GM23248 (cell line): ENCODE measurements around the gene AGO3. TPM values are rescaled to one million over a fixed set of nuclear protein-coding genes. Genes with fewer than 3 reads are reported as not detected.

ENCODE experiments used
- DNase-seq: peaks from one replicate; pipeline ENCODE4 v3.0.0-alpha.2; 2015
- H2AFZ ChIP-seq: fragments of 200-600 bp; sonication (generic); 2 replicates; pipeline ENCODE4 v1.6.1; 2016; ENCODE audit warnings: antibody characterized with exemption
- H3F3A ChIP-seq: fragments of 200-600 bp; sonication (generic); 2 replicates; pipeline ENCODE4 v1.6.1; 2016; ENCODE audit warnings: mild to moderate bottlenecking, antibody characterized with exemption, mixed run types; ENCODE audit not compliant: insufficient read depth
- H3K27ac ChIP-seq: fragments of 200-600 bp; sonication (generic); 2 replicates; pipeline ENCODE4 v1.5.1; 2016; ENCODE audit warnings: mild to moderate bottlenecking
- H3K27me3 ChIP-seq: fragments of 200-600 bp; sonication (generic); replicated peaks from 2 replicates; pipeline ENCODE4 v1.6.1; 2016; ENCODE audit warnings: mild to moderate bottlenecking; ENCODE audit not compliant: insufficient read depth
- H3K36me3 ChIP-seq: fragments of 200-600 bp; sonication (generic); 2 replicates; pipeline ENCODE4 v1.6.1; 2016; ENCODE audit warnings: low read depth, mild to moderate bottlenecking
- H3K4me1 ChIP-seq: fragments of 200-600 bp; sonication (generic); 2 replicates; pipeline ENCODE4 v1.6.1; 2016; ENCODE audit warnings: mild to moderate bottlenecking; ENCODE audit not compliant: insufficient read depth
- H3K4me2 ChIP-seq: fragments of 200-600 bp; sonication (generic); one replicate; pipeline ENCODE4 v1.6.1; 2016; ENCODE audit warnings: mild to moderate bottlenecking; ENCODE audit not compliant: unreplicated experiment
- H3K4me3 ChIP-seq: fragments of 200-600 bp; sonication (generic); 2 replicates; pipeline ENCODE4 v1.5.1; 2016; ENCODE audit warnings: mild to moderate bottlenecking
- H3K79me2 ChIP-seq: fragments of 200-600 bp; sonication (generic); 2 replicates; pipeline ENCODE4 v1.6.1; 2016; ENCODE audit warnings: mild to moderate bottlenecking; ENCODE audit not compliant: insufficient read depth
- H3K9ac ChIP-seq: fragments of 200-600 bp; sonication (generic); 2 replicates; pipeline ENCODE4 v1.6.1; 2016; ENCODE audit warnings: mild to moderate bottlenecking
- H3K9me2 ChIP-seq: fragments of 200-600 bp; sonication (generic); 2 replicates; pipeline ENCODE4 v1.6.1; 2016; ENCODE audit warnings: mixed run types, mild to moderate bottlenecking, moderate library complexity; ENCODE audit not compliant: insufficient read depth
- H3K9me3 ChIP-seq: fragments of 200-600 bp; sonication (generic); one replicate; pipeline ENCODE4 v1.6.1; 2017; ENCODE audit warnings: low read depth
- H4K20me1 ChIP-seq: fragments of 200-600 bp; sonication (generic); 2 replicates; pipeline ENCODE4 v1.6.0; 2016; ENCODE audit not compliant: insufficient read depth
- EZH2 ChIP-seq: fragments of 200-600 bp; sonication (generic); IDR thresholded peaks from 2 replicates; pipeline ENCODE4 v1.6.1; 2018; ENCODE audit warnings: antibody characterized with exemption, mild to moderate bottlenecking; ENCODE audit not compliant: insufficient read depth, poor library complexity, severe bottlenecking
- EZH2phosphoT487 ChIP-seq: fragments of 200-600 bp; sonication (generic); IDR thresholded peaks from 2 replicates; pipeline ENCODE4 v1.6.1; 2018; ENCODE audit warnings: antibody characterized with exemption, moderate library complexity, mild to moderate bottlenecking, low read depth; ENCODE audit not compliant: insufficient read depth
- WGBS, 2 experiments: methylation state at CpG; one replicate each; pipeline ENCODE4 v1.1.6; 2015 to 2017; ENCODE audit warnings: low lambda C conversion rate in 2 of 2, low coverage in 1 of 2; ENCODE audit errors: missing lambda C conversion rate in 2 of 2; 5-methylcytosine and 5-hydroxymethylcytosine counted together
- in situ Hi-C: fragments of 300-500 bp; cut with MboI; formaldehyde crosslinking; loops from 2 replicates; pipeline ENCODE4 v1.15.0; 2020
- polyA plus RNA-seq: library from polyadenylated mRNA; unstranded; fragments of >200 nt; fragmentation: Nextera tagmentation; extraction: Ambion mirVana; gene quantifications from 2 replicates; pipeline ENCODE4 v1.2.1, GENCODE V29; 2016
- total RNA-seq: library from RNA; depleted of rRNA; stranded (reverse); fragments of >200 nt; shearing (Covaris generic); gene quantifications from 2 replicates; pipeline ENCODE4 v1.2.3, GENCODE V29; 2014

AGO3 gene
- total and polyA plus RNA-seq, 2 experiments from 2014 or later: 7.9 to 14.2 TPM

DNA sequence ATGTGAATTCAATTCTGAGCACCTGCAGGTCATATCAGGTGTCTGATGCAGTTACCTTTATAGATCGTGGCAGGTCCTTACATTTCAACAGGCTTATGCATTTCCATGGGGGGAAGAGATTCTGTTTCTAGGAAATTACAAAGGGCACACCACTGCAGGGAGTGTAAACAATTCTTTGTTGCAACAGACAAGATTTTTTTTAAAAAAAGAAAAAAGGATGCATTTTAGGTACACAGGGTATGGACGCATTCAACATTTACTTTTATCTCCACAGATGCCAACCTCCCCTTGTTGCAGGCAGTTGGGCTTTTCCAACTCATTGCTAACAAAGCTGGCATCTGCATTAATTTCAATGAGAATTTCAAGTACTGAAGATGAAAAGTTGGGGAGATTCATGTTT, 139.4 kb downstream of the AGO3 start:
- no peaks in the 10 kb centered on the region for H3K27me3 ChIP-seq
- no peaks in the 10 kb centered on the region for H3K9me2 ChIP-seq
- H3K9me3 ChIP-seq: no peaks in the 10 kb centered on the region
- no peak overlapping the region for H3K9ac ChIP-seq
- H3K36me3 ChIP-seq: no peaks in the 10 kb centered on the region
- no peaks in the 10 kb centered on the region for H4K20me1 ChIP-seq
- no peak overlapping the region for H2AFZ ChIP-seq
- no peak for DNase-seq
- no peak overlapping the region for H3K4me2 ChIP-seq
- TF ChIP-seq EZH2 (no peak), EZH2phosphoT487 (no peak)
- H3K79me2 ChIP-seq: no peaks in the 10 kb centered on the region
- 83% methylated on average over 2 of the region's 2 CpGs for WGBS, 2 experiments
- in situ Hi-C loops: no loop called here
- H3K4me1 ChIP-seq: no peaks in the 10 kb centered on the region
- no peak overlapping the region for H3K27ac ChIP-seq
- H3F3A ChIP-seq: 0 out of 2 replicates have a peak, but pooled peaks cover 7% of the 10 kb centered on the region
- no peak overlapping the region for H3K4me3 ChIP-seq

DNA sequence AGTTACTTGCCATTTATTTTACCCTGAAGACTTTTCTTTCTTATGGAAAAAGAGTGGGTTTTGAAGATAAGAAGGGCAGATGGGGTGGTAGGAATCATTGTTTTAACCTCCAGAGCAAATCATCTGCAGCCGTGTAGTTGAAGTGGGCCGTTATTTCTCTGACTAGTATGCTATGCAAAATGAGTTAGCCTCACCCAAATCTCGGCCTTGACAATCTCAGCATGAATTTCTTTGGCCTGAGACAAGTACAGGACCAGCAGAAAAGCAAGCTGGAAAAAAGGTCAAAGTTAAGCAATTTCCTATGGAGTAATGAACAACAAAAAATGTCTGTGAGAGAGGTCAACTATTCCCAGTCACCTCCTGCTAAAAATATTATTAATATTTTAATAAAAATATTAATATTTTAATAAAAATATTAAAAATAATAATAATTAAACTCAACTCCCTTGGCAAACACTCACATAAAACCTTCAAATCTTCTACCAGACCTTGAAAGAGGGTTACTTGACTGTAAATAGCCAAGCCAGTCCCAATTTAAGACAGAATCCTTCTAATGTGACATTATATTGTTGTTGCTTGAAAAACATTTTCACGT, 146.2 kb downstream of the AGO3 start:
- Histone ChIP-seq H3K9me3 (no peaks in the 10 kb centered on the region), H3K27ac (no peak overlapping the region), H3F3A (peaks cover 15% of the 10 kb centered on the region; the same call in 1 of the 2 replicates), H3K9me2 (no peaks in the 10 kb centered on the region), H3K4me2 (no peak overlapping the region), H3K27me3 (no peaks in the 10 kb centered on the region), H3K4me1 (peaks cover 11% of the 10 kb centered on the region), H2AFZ (no peak overlapping the region), H3K9ac (no peak overlapping the region), H4K20me1 (no peaks in the 10 kb centered on the region), H3K36me3 (no peaks in the 10 kb centered on the region), H3K4me3 (no peak overlapping the region), H3K79me2 (no peaks in the 10 kb centered on the region)
- in situ Hi-C loops: no loop called here
- peak; percentile 22 for DNase-seq
- TF ChIP-seq EZH2: no peak
- TF ChIP-seq EZH2phosphoT487: no peak
- 31 to 39% methylated on average over 4 of the region's 4 CpGs for WGBS, 2 experiments

DNA sequence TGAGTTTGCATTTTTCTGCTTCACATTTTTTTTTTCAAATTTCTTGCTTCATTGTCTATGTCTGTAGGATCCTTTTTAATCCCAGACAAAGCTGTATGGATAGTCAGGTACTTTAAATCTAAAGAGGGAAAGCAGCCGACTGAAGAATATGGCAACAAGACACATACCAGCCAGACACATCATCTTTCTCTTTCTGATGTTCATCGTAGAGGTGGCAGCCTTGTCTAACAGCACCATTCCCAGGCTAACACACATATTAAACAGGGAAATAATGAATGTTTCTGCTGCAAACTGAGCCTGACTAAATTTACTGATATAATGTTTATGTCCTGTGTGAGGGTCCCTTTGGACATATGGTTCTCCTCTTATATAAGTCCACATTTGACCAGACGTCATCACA, 149.3 kb downstream of the AGO3 start:
- Histone ChIP-seq H3K27me3 (no peaks in the 10 kb centered on the region), H3K4me2 (peak overlapping the region; percentile 6), H3K4me3 (0 out of 2 replicates have a peak overlapping the region, but pooled peaks have one; percentile 8), H3K36me3 (no peaks in the 10 kb centered on the region), H3K9me2 (no peaks in the 10 kb centered on the region), H3K9me3 (no peaks in the 10 kb centered on the region), H3K4me1 (peaks cover 11% of the 10 kb centered on the region), H4K20me1 (no peaks in the 10 kb centered on the region), H2AFZ (peak overlapping the region; percentile 34), H3K27ac (no peak overlapping the region), H3K79me2 (no peaks in the 10 kb centered on the region), H3K9ac (no peak overlapping the region), H3F3A (peaks cover 15% of the 10 kb centered on the region; the same call in 1 of the 2 replicates)
- DNase-seq: peak; percentile 50
- in situ Hi-C loops: no loop called here
- 6% methylated on average over 3 of the region's 3 CpGs for WGBS, 2 experiments
- TF ChIP-seq EZH2 (no peak), EZH2phosphoT487 (no peak)

DNA sequence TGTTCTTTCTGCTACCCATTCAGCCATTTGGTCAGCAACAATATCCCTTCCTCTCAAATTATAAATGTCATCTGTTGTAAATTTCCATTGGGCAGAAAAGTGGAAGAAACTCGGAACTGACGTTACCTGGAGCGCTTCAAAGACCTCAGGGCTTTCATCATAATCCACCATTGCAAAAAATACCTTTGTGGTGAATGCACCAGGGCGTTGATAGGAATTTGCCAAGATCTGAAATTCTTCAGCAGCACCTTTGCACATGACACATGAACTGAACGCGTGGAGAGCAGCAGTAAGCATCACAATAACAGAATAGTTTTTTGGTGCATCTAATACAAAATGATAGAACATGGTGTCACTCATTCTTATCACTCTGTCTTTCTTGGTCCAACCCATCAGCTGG, 149.9 kb downstream of the AGO3 start:
- Histone ChIP-seq H3K27ac (no peak overlapping the region), H3K4me2 (no peak overlapping the region)
- in situ Hi-C loops: no loop called here

More for the DNA sequence above, 149.9 kb downstream of the AGO3 start:
- peak; percentile 34 for DNase-seq
- Histone ChIP-seq H3K36me3 (no peaks in the 10 kb centered on the region), H3K9ac (no peak overlapping the region), H3K9me3 (no peaks in the 10 kb centered on the region), H3K4me3 (0 out of 2 replicates have a peak overlapping the region, but pooled peaks have one; percentile 8), H4K20me1 (no peaks in the 10 kb centered on the region), H3F3A (peaks cover 15% of the 10 kb centered on the region; the same call in 1 of the 2 replicates), H3K27me3 (no peaks in the 10 kb centered on the region), H3K4me1 (peaks cover 11% of the 10 kb centered on the region), H3K79me2 (no peaks in the 10 kb centered on the region), H3K9me2 (no peaks in the 10 kb centered on the region), H2AFZ (peak overlapping the region; percentile 34)
- TF ChIP-seq EZH2 (no peak), EZH2phosphoT487 (no peak)
- 3 to 4% methylated on average over 6 of the region's 6 CpGs for WGBS, 2 experiments
